Panc1 (cell line): ENCODE results near the gene CPZ. TPM values are rescaled to one million over a fixed set of nuclear protein-coding genes. Genes with fewer than 3 reads are reported as not detected.

Experiments
- ATAC-seq: fragments of 200-7000 bp; cut with Tn5 transposase; 2 replicates; pipeline ENCODE4 v1.9.1; 2020; ENCODE audit warnings: mild to moderate bottlenecking, moderate library complexity
- BruUV-seq: library from RNA; stranded (reverse); fragments of 400-500 nt; replicated peaks from 2 replicates; lab custom pipeline; 2021; lab: Mats Ljungman, UMichigan
- CTCF ChIA-PET: fragments of 300-600 bp; sonication (Branson Sonifier 250); formaldehyde crosslinking; loops from one replicate; lab custom pipeline; 2022; ENCODE audit warnings: antibody characterized with exemption; lab: Charles Lee
- POLR2A ChIA-PET: fragments of 300-600 bp; sonication (Branson Sonifier 250); formaldehyde crosslinking; loops from one replicate; lab custom pipeline; 2022; ENCODE audit warnings: antibody characterized with exemption; lab: Charles Lee
- DNase-seq: peaks from one replicate; pipeline ENCODE4 v3.0.0-alpha.2; 2010; ENCODE audit warnings: low read depth, low spot score
- H3K27ac ChIP-seq: 2 replicates; pipeline ENCODE4 v1.5.1; 2011; ENCODE audit warnings: mild to moderate bottlenecking, low read length, inconsistent platforms
- H3K27me3 ChIP-seq: fragments of 200-500 bp; sonication (Bioruptor generic); 2 replicates; pipeline ENCODE4 v1.6.0; 2014; ENCODE audit warnings: low read length, inconsistent platforms; ENCODE audit not compliant: control insufficient read depth, insufficient read depth
- H3K36me3 ChIP-seq: fragments of 200-500 bp; sonication (Bioruptor generic); 2 replicates; pipeline ENCODE4 v1.5.1; 2014; ENCODE audit warnings: inconsistent platforms, mild to moderate bottlenecking, low read length, moderate library complexity; ENCODE audit not compliant: control insufficient read depth, insufficient read depth
- H3K4me1 ChIP-seq: 2 replicates; pipeline ENCODE4 v1.5.1; 2011; ENCODE audit warnings: inconsistent platforms, mild to moderate bottlenecking, low read length, moderate library complexity; ENCODE audit not compliant: control insufficient read depth, insufficient read depth
- H3K4me3 ChIP-seq, 2 experiments: 2 replicates each; pipeline ENCODE4 v1.5.1; 2011 to 2012; ENCODE audit warnings: low read depth in 2 of 2, low read length in 2 of 2, mild to moderate bottlenecking in 2 of 2, inconsistent platforms in 1 of 2, moderate library complexity in 1 of 2
- H3K9me3 ChIP-seq: fragments of 200-500 bp; sonication (Bioruptor generic); 2 replicates; pipeline ENCODE4 v1.5.1; 2014; ENCODE audit warnings: low read depth, mild to moderate bottlenecking, inconsistent platforms, low read length, moderate library complexity; ENCODE audit not compliant: control insufficient read depth, insufficient read depth
- CTCF ChIP-seq: fragments of 450-650 bp; IDR thresholded peaks from 2 replicates; pipeline ENCODE4 v1.5.1; 2017; ENCODE audit warnings: mild to moderate bottlenecking
- POLR2AphosphoS5 ChIP-seq: IDR thresholded peaks from 2 replicates; pipeline ENCODE4 v1.6.1; 2012; ENCODE audit warnings: mild to moderate bottlenecking, low read depth, low read length, moderate library complexity
- REST ChIP-seq, 2 experiments: IDR thresholded peaks; 2 replicates each; pipeline ENCODE4 v1.6.1; 2011 to 2012; ENCODE audit warnings: low read depth in 2 of 2, control low read depth in 1 of 2, low read length in 1 of 2, mild to moderate bottlenecking in 1 of 2, moderate library complexity in 1 of 2; ENCODE audit not compliant: insufficient read depth in 1 of 2
- SIN3A ChIP-seq: IDR thresholded peaks from 2 replicates; pipeline ENCODE4 v1.6.1; 2012; ENCODE audit warnings: low read depth, mild to moderate bottlenecking, low read length, moderate library complexity, borderline replicate concordance; ENCODE audit not compliant: insufficient read depth
- TCF7L2 ChIP-seq: IDR thresholded peaks from 2 replicates; pipeline ENCODE4 v1.6.1; 2011; ENCODE audit warnings: mild to moderate bottlenecking, low read depth, low read length, inconsistent platforms
- in situ Hi-C: cut with HindIII; loops from 2 replicates; pipeline ENCODE4 v1.10.0; 2016; ENCODE audit warnings: low sequenced_read_pairs, low pct_unique_long_range_greater_than_20kb
- intact Hi-C: fragments of 100-400 bp; cut with micrococcal nuclease; formaldehyde crosslinking; loops from one replicate; pipeline ENCODE4 v1.10.0; 2022; ENCODE audit not compliant: unreplicated experiment
- total RNA-seq: library from RNA; stranded (reverse); gene quantifications from one replicate; pipeline ENCODE4 v1.2.1, GENCODE V29; 2021; ENCODE audit not compliant: unreplicated experiment

The CPZ gene
- total RNA-seq, 1 experiment from 2014 or later = 0.15 TPM

- TF ChIP-seq TCF7L2 (no peak), REST (IDR thresholded peaks at IDR 0.05; ENCODE audit: insufficient read depth in 1 of 2, low read depth in 2 of 2, low read length in 1 of 2) (no peak), SIN3A (no peak), POLR2AphosphoS5 (no peak), CTCF (no peak)
- no peaks in the 10 kb centered on the region for H3K4me1 ChIP-seq
- no TSS peak for BruUV-seq
- H3K9me3 ChIP-seq = no peaks in the 10 kb centered on the region
- no peak for ATAC-seq
- no peak overlapping the region for H3K27ac ChIP-seq
- ChIA-PET POLR2A (no interaction called here), CTCF (no interaction called here)
- no peaks in the 10 kb centered on the region; the same call in 1 of the 2 replicates for H3K27me3 ChIP-seq
- no peak for DNase-seq
- intact Hi-C loops = no loop called here
- in situ Hi-C loops = no loop called here
- H3K4me3 ChIP-seq = no peak overlapping the region
- no peaks in the 10 kb centered on the region for H3K36me3 ChIP-seq
These were observed 13.8 kb upstream of the CPZ start for GRCh38 chr4:8578717-8579116.

GRCh38 chr4:8579526-8580320 is 12.8 kb upstream of the CPZ start:
- Histone ChIP-seq H3K9me3 (no peaks in the 10 kb centered on the region), H3K27ac (no peak overlapping the region), H3K36me3 (no peaks in the 10 kb centered on the region), H3K27me3 (no peaks in the 10 kb centered on the region; the same call in 1 of the 2 replicates), H3K4me1 (no peaks in the 10 kb centered on the region), H3K4me3 (no peak overlapping the region)
- DNase-seq (no peak), ATAC-seq (no peak)
- TF ChIP-seq SIN3A = no peak
- no peak for TF ChIP-seq POLR2AphosphoS5
- BruUV-seq = no TSS peak
- in situ Hi-C loops (no loop called here), intact Hi-C loops (no loop called here)
- POLR2A ChIA-PET = no interaction called here
- CTCF ChIA-PET = no interaction called here
